ENCODE results near the gene RC3H1. TPM values are rescaled to one million over a fixed set of nuclear protein-coding genes. Genes with fewer than 3 reads are reported as not detected.

RC3H1 gene
- polyA plus RNA-seq, 1 of the 3 experiments (the other 2 are of a cell fraction) = 2.9 TPM

DNA sequence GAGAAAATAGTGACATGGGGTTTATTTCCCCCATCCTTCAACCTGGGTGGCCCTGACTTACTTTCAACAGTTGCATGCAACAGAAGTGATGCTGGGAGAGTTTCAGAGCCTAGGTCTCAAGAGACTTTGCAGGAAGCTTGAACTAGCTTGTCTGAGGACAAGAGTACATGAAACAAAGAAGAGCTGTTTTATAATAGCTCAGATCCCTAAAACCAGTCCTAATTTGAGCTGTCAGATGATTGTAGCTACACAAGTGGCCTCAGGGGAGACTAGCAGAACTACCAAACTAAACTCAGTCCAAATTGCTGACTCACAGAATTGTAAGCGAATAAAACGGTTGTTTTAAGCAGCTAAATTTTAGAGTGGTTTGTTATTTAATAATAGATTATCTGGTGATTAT is 17.1 kb downstream of the RC3H1 start (continued):
- TF ChIP-seq NFIC (IDR thresholded peaks at IDR 0.05; ENCODE audit: borderline replicate concordance) = no peak
- TF ChIP-seq SMC3 (IDR thresholded peaks at IDR 0.05; ENCODE audit: low read depth, low read length) = no peak

- no peak overlapping the region for H2AFZ ChIP-seq (ENCODE audit: low read depth)
- peaks cover 97% of the 10 kb centered on the region for H3K79me2 ChIP-seq (ENCODE audit: insufficient read depth)
- no peak overlapping the region for H3K4me3 ChIP-seq (ENCODE audit: low read depth in 2 of 2, low read length in 1 of 2)
- H3K9me3 ChIP-seq = no peaks in the 10 kb centered on the region
- WGBS (ENCODE audit: low lambda C conversion rate) = 98% methylated on average over 4 of the region's 4 CpGs
- POLR2A ChIA-PET = no interaction called here
- H3K27ac ChIP-seq (ENCODE audit: low read depth in 2 of 2, low read length in 1 of 2) = no peak overlapping the region
- H3F3A ChIP-seq (replicated peaks; ENCODE audit: insufficient read depth) = peaks cover 25% of the 10 kb centered on the region
- peaks cover 72% of the 10 kb centered on the region for H4K20me1 ChIP-seq (ENCODE audit: insufficient read depth)
- peaks cover 6 to 26% of the 10 kb centered on the region in 2 experiments; a peak in 3 of 4 replicates for H3K4me1 ChIP-seq (ENCODE audit: control insufficient read depth in 1 of 2, insufficient read depth in 2 of 2, low read depth in 1 of 2, low read length in 1 of 2)
- no peaks in the 10 kb centered on the region for H3K27me3 ChIP-seq (ENCODE audit: insufficient read depth)
- no peak for DNase-seq
- H3K9ac ChIP-seq = no peak overlapping the region
- no peak for TF ChIP-seq RCOR1 (IDR thresholded peaks at IDR 0.05; ENCODE audit: low read length)
- CTCF ChIA-PET = no interaction called here
- H3K9me2 ChIP-seq = no peaks in the 10 kb centered on the region
- H3K36me3 ChIP-seq (replicated peaks in 1 of 2; ENCODE audit: control insufficient read depth in 1 of 2, insufficient read depth in 2 of 2, low read length in 1 of 2) = peaks cover 0 to 3% of the 10 kb centered on the region in 2 experiments
- H3K4me2 ChIP-seq = no peak overlapping the region
These were observed 18.3 kb downstream of the RC3H1 start for GRCh38 chr1:174003867-174004266.

GRCh38 chr1:174001573-174001972 is 20.6 kb downstream of the RC3H1 start:
- Histone ChIP-seq H3K9ac (no peak overlapping the region), H3K79me2 (ENCODE audit: insufficient read depth) (peaks cover 97% of the 10 kb centered on the region), H3K36me3 (replicated peaks in 1 of 2; ENCODE audit: control insufficient read depth in 1 of 2, insufficient read depth in 2 of 2, low read length in 1 of 2) (no peaks in the 10 kb centered on the region), H3K4me3 (ENCODE audit: low read depth in 2 of 2, low read length in 1 of 2) (no peak overlapping the region), H3K9me3 (no peaks in the 10 kb centered on the region), H3K27ac (ENCODE audit: low read depth in 2 of 2, low read length in 1 of 2) (peak overlapping the region; percentile 84 to 85; a peak in 3 of 4 replicates), H3K27me3 (ENCODE audit: insufficient read depth) (no peaks in the 10 kb centered on the region), H3K9me2 (no peaks in the 10 kb centered on the region), H3K4me2 (peak overlapping the region; percentile 57; the same call in 1 of the 2 replicates), H3F3A (replicated peaks; ENCODE audit: insufficient read depth) (peaks cover 16% of the 10 kb centered on the region), H3K4me1 (ENCODE audit: control insufficient read depth in 1 of 2, insufficient read depth in 2 of 2, low read depth in 1 of 2, low read length in 1 of 2) (peaks cover 10 to 36% of the 10 kb centered on the region in 2 experiments; a peak in 3 of 4 replicates), H4K20me1 (ENCODE audit: insufficient read depth) (peaks cover 74% of the 10 kb centered on the region), H2AFZ (ENCODE audit: low read depth) (no peak overlapping the region)
- TF ChIP-seq, protein P1, sequence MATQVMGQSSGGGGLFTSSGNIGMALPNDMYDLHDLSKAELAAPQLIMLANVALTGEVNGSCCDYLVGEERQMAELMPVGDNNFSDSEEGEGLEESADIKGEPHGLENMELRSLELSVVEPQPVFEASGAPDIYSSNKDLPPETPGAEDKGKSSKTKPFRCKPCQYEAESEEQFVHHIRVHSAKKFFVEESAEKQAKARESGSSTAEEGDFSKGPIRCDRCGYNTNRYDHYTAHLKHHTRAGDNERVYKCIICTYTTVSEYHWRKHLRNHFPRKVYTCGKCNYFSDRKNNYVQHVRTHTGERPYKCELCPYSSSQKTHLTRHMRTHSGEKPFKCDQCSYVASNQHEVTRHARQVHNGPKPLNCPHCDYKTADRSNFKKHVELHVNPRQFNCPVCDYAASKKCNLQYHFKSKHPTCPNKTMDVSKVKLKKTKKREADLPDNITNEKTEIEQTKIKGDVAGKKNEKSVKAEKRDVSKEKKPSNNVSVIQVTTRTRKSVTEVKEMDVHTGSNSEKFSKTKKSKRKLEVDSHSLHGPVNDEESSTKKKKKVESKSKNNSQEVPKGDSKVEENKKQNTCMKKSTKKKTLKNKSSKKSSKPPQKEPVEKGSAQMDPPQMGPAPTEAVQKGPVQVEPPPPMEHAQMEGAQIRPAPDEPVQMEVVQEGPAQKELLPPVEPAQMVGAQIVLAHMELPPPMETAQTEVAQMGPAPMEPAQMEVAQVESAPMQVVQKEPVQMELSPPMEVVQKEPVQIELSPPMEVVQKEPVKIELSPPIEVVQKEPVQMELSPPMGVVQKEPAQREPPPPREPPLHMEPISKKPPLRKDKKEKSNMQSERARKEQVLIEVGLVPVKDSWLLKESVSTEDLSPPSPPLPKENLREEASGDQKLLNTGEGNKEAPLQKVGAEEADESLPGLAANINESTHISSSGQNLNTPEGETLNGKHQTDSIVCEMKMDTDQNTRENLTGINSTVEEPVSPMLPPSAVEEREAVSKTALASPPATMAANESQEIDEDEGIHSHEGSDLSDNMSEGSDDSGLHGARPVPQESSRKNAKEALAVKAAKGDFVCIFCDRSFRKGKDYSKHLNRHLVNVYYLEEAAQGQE (IDR thresholded peaks at IDR 0.05; ENCODE audit: low read depth, low read length) = no peak
- no peak for TF ChIP-seq SMC3 (IDR thresholded peaks at IDR 0.05; ENCODE audit: low read depth, low read length)
- TF ChIP-seq RXRA (IDR thresholded peaks at IDR 0.05; ENCODE audit: borderline replicate concordance, low read depth) = no peak
- no peak for TF ChIP-seq MXI1 (IDR thresholded peaks at IDR 0.05; ENCODE audit: low read depth, low read length)
- TF ChIP-seq JUND (IDR thresholded peaks at IDR 0.05) = no peak
- no peak for TF ChIP-seq TEAD4 (IDR thresholded peaks at IDR 0.05; ENCODE audit: borderline replicate concordance, insufficient read depth)
- TF ChIP-seq GATA2 (CRISPR knock-in tag; IDR thresholded peaks at IDR 0.05) = no peak
- DNase-seq = no peak
- 70% methylated on average over 3 of the region's 3 CpGs for WGBS (ENCODE audit: low lambda C conversion rate)
- ChIA-PET CTCF (no interaction called here), POLR2A (interaction anchor here (0.7 to 2.0 kb wide), 2 partner anchors 21 to 1589 kb away, joined by 3 to 11 read pairs; partner anchors contain the start of gene RC3H1)
